IMR-90 (cell line): ENCODE data around the gene MGA. TPM values are rescaled to one million over a fixed set of nuclear protein-coding genes. Genes with fewer than 3 reads are reported as not detected.
A peak's percentile ranks its signal among the peaks of the same experiment; 100 is the strongest.

ENCODE experiments used
- ATAC-seq: fragments of 200-7000 bp; cut with Tn5 transposase; 2 replicates; pipeline ENCODE4 v1.9.1; 2020; ENCODE audit warnings: low read depth, mild to moderate bottlenecking, moderate library complexity
- BruUV-seq: library from RNA; stranded (reverse); fragments of 400-500 nt; replicated peaks from 2 replicates; lab custom pipeline; 2021; lab: Mats Ljungman, UMichigan
- CTCF ChIA-PET: fragments of 300-600 bp; formaldehyde crosslinking; extraction: SDS; loops from one replicate; lab custom pipeline; 2021; ENCODE audit warnings: antibody characterized with exemption; lab: Yijun Ruan, JAX
- POLR2A ChIA-PET: fragments of 300-600 bp; sonication (Branson Sonifier 250); formaldehyde crosslinking; loops from one replicate; lab custom pipeline; 2022; ENCODE audit warnings: antibody characterized with exemption; ENCODE audit not compliant: unreplicated experiment; lab: Charles Lee
- DNase-seq: peaks from one replicate; pipeline ENCODE4 v3.0.0; 2013
- H2AFZ ChIP-seq: replicated peaks from 2 replicates; pipeline ENCODE3; 2013; ENCODE audit warnings: low read length, mild to moderate bottlenecking; ENCODE audit not compliant: poor library complexity
- H2AK5ac ChIP-seq: 2 replicates; pipeline ENCODE4 v1.6.1; 2013; ENCODE audit warnings: low read depth, low read length, inconsistent platforms
- H2AK9ac ChIP-seq: replicated peaks from 2 replicates; pipeline ENCODE3; 2013; ENCODE audit warnings: mild to moderate bottlenecking, low read depth, low read length, moderate library complexity; ENCODE audit not compliant: poor library complexity
- H2BK120ac ChIP-seq: 2 replicates; pipeline ENCODE4 v1.6.1; 2013; ENCODE audit warnings: low read depth, low read length, inconsistent platforms
- H2BK15ac ChIP-seq: 3 replicates; pipeline ENCODE4 v1.6.1; 2013; ENCODE audit warnings: low read depth, low read length, inconsistent platforms
- H2BK20ac ChIP-seq: 2 replicates; pipeline ENCODE4 v1.6.1; 2013; ENCODE audit warnings: low read depth, mild to moderate bottlenecking, inconsistent platforms, low read length, moderate library complexity
- H2BK5ac ChIP-seq: 2 replicates; pipeline ENCODE4 v1.6.1; 2013; ENCODE audit warnings: mild to moderate bottlenecking, low read depth, low read length, inconsistent platforms; ENCODE audit not compliant: poor library complexity, severe bottlenecking
- H3K14ac ChIP-seq: replicated peaks from 2 replicates; pipeline ENCODE4 v1.6.1; 2013; ENCODE audit warnings: low read depth, low read length, inconsistent platforms
- H3K18ac ChIP-seq: 2 replicates; pipeline ENCODE4 v1.6.1; 2013; ENCODE audit warnings: low read depth, low read length, control low read depth
- H3K23ac ChIP-seq: 2 replicates; pipeline ENCODE4 v1.6.1; 2013; ENCODE audit warnings: low read depth, low read length, inconsistent platforms
- H3K27ac ChIP-seq: 2 replicates; pipeline ENCODE4 v1.5.1; 2013; ENCODE audit warnings: mild to moderate bottlenecking, control low read depth, low read length; ENCODE audit not compliant: insufficient read depth
- H3K27me3 ChIP-seq: 2 replicates; pipeline ENCODE4 v1.6.1; 2013; ENCODE audit warnings: low read length; ENCODE audit not compliant: control insufficient read depth, insufficient read depth
- H3K36me3 ChIP-seq: 2 replicates; pipeline ENCODE4 v1.6.1; 2013; ENCODE audit warnings: low read length, mixed read lengths; ENCODE audit not compliant: control insufficient read depth, insufficient read depth
- H3K4ac ChIP-seq: 2 replicates; pipeline ENCODE4 v1.6.1; 2013; ENCODE audit warnings: low read depth, low read length, inconsistent platforms
- H3K4me1 ChIP-seq: 2 replicates; pipeline ENCODE4 v1.6.1; 2013; ENCODE audit warnings: low read length, mixed read lengths; ENCODE audit not compliant: control insufficient read depth, insufficient read depth
- H3K4me2 ChIP-seq: 2 replicates; pipeline ENCODE4 v1.6.1; 2013; ENCODE audit warnings: low read depth, mild to moderate bottlenecking, control low read depth, low read length, moderate library complexity
- H3K4me3 ChIP-seq: 2 replicates; pipeline ENCODE4 v1.5.1; 2013; ENCODE audit warnings: low read depth, mild to moderate bottlenecking, control low read depth, low read length, moderate library complexity; ENCODE audit not compliant: insufficient read depth
- H3K56ac ChIP-seq: 2 replicates; pipeline ENCODE4 v1.6.1; 2013; ENCODE audit warnings: low read length, inconsistent platforms; ENCODE audit not compliant: insufficient read depth; ENCODE audit errors: extremely low read depth
- H3K79me1 ChIP-seq, 2 experiments: 2 replicates each; pipeline ENCODE4 v1.6.1; 2013; ENCODE audit warnings: low read length in 2 of 2, inconsistent platforms in 1 of 2, low read depth in 1 of 2
- H3K9ac ChIP-seq: 2 replicates; pipeline ENCODE4 v1.6.1; 2013; ENCODE audit warnings: low read depth, low read length, control low read depth
- H3K9me1 ChIP-seq: 2 replicates; pipeline ENCODE4 v1.6.1; 2013; ENCODE audit warnings: low read length, inconsistent platforms; ENCODE audit not compliant: insufficient read depth
- H3K9me3 ChIP-seq: 2 replicates; pipeline ENCODE4 v1.6.1; 2013; ENCODE audit warnings: low read length; ENCODE audit not compliant: control insufficient read depth, insufficient read depth
- H4K20me1 ChIP-seq: 2 replicates; pipeline ENCODE4 v1.6.1; 2013; ENCODE audit warnings: low read length, inconsistent platforms; ENCODE audit not compliant: insufficient read depth
- H4K5ac ChIP-seq: 2 replicates; pipeline ENCODE4 v1.6.1; 2013; ENCODE audit warnings: mild to moderate bottlenecking, low read depth, low read length, control low read depth
- H4K8ac ChIP-seq, 2 experiments: 2 replicates each; pipeline ENCODE4 v1.6.1; 2013; ENCODE audit warnings: low read depth in 2 of 2, low read length in 2 of 2, control low read depth in 1 of 2, inconsistent platforms in 1 of 2
- H4K91ac ChIP-seq: 2 replicates; pipeline ENCODE4 v1.6.1; 2013; ENCODE audit warnings: low read depth, low read length, inconsistent platforms; ENCODE audit not compliant: insufficient read depth
- FOS ChIP-seq: fragments of 150-350 bp; IDR thresholded peaks from 2 replicates; pipeline ENCODE4 v1.6.1; 2016; ENCODE audit warnings: low read depth, low read length
- RFX5 ChIP-seq: IDR thresholded peaks from 2 replicates; pipeline ENCODE4 v1.8.0; 2012; ENCODE audit warnings: low read depth, mild to moderate bottlenecking, low read length, moderate library complexity
- WGBS, 2 experiments: methylation state at CpG; one replicate each; pipeline versions ENCODE4 v1.1.5 to v1.1.7; 2013; ENCODE audit warnings: missing lambda C conversion rate in 2 of 2; ENCODE audit not compliant: insufficient read length in 1 of 2; ENCODE audit errors: extremely low coverage in 2 of 2; 5-methylcytosine and 5-hydroxymethylcytosine counted together
- dilution Hi-C: fragments of 300-500 bp; cut with HindIII; formaldehyde crosslinking; loops from one replicate; pipeline ENCODE4 v1.14.3; 2018; ENCODE audit warnings: low sequenced_read_pairs; ENCODE audit not compliant: unreplicated experiment
- in situ Hi-C: fragments of 300-500 bp; cut with MboI; formaldehyde crosslinking; loops from 3 replicates; pipeline ENCODE4 v1.14.3; 2019; ENCODE audit warnings: low sequenced_read_pairs, inconsistent platforms, mixed read lengths
- intact Hi-C: fragments of 100-400 bp; cut with micrococcal nuclease; formaldehyde crosslinking; loops from 2 replicates; pipeline ENCODE4 v1.10.0; 2022
- polyA plus RNA-seq, 3 experiments: library from polyadenylated mRNA; depleted of rRNA; stranded (reverse); fragments of >200 nt; gene quantifications; 2 replicates each; pipeline ENCODE4 v1.2.3, GENCODE V29; 2012; ENCODE audit warnings: low replicate concordance in 1 of 3
- total RNA-seq: library from RNA; depleted of rRNA; stranded (reverse); fragments of >200 nt; gene quantifications from 2 replicates; pipeline ENCODE4 v1.2.3, GENCODE V29; 2012

MGA gene
- total and polyA plus RNA-seq, 2 of the 4 experiments (the other 2 are of a cell fraction) = 3.2 to 38.0 TPM

GRCh38 chr15:41801850-41802455 is 141.7 kb downstream of the MGA start:
- Histone ChIP-seq H3K23ac (no peak overlapping the region), H3K9ac (no peak overlapping the region), H2AK9ac (no peak overlapping the region), H4K8ac (no peak overlapping the region), H3K4me3 (no peak overlapping the region), H3K9me1 (peaks cover 35% of the 10 kb centered on the region), H2BK5ac (no peak overlapping the region), H2BK120ac (no peak overlapping the region), H4K20me1 (0 out of 2 replicates have a peak, but pooled peaks cover 3% of the 10 kb centered on the region), H3K79me1 (peaks cover 41 to 79% of the 10 kb centered on the region in 2 experiments), H3K36me3 (peaks cover 12% of the 10 kb centered on the region), H4K5ac (no peak overlapping the region), H2BK15ac (no peak overlapping the region), H2AK5ac (0 out of 2 replicates have a peak overlapping the region, but pooled peaks have one; percentile 56), H4K91ac (no peak overlapping the region), H2BK20ac (peak overlapping the region; percentile 27; the same call in 1 of the 2 replicates), H3K14ac (no peak overlapping the region), H3K4me1 (peaks cover 7% of the 10 kb centered on the region), H3K27me3 (no peaks in the 10 kb centered on the region), H3K18ac (no peak overlapping the region), H3K9me3 (no peaks in the 10 kb centered on the region), H3K4me2 (no peak overlapping the region), H3K4ac (no peak overlapping the region), H3K27ac (no peak overlapping the region), H2AFZ (no peak overlapping the region), H3K56ac (no peak overlapping the region)
- in situ Hi-C loops (no loop called here), dilution Hi-C loops (no loop called here), intact Hi-C loops (no loop called here)
- no peak for TF ChIP-seq RFX5
- 0 out of 2 replicates have a peak, but pooled peaks have one; percentile 30 for TF ChIP-seq FOS
- ChIA-PET POLR2A (interaction anchor here (0.6 kb wide), 1 partner anchor 240 kb away, joined by 4 read pairs; no protein-coding TSS in a partner anchor), CTCF (interaction anchor here (0.8 to 1.9 kb wide), 4 partner anchors 8 to 29 kb away, joined by 4 to 6 read pairs (median 4); partner anchors contain the start of gene MAPKBP1)
- BruUV-seq = no TSS peak
- WGBS, 2 experiments = no CpG with 5 or more reads among the region's 3 CpGs
- DNase-seq = peak; percentile 77
- peak; percentile 68 for ATAC-seq
